ENCODE data around the gene RGS7. TPM values are rescaled to one million over a fixed set of nuclear protein-coding genes. Genes with fewer than 3 reads are reported as not detected.

RGS7 gene
- total RNA-seq, 1 donor from 2014 or later: 1.9 TPM

DNA sequence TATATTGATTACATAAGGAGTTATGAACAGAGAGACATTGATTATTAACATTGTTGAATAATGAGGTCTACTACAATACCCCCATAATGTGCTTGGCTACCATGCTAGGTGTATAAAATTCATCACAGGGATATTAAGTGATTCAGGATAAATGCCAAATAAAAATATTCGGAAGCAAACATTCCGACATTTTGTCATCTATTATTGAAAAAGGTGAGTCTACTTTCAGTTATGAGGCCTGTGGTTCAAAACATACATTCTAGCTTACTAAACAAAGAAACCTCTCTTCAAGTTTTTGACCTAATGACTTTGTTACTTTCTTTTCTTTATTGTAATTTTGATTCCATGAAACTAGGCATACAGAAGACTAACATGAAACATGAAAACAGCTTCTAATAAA lies 554.7 kb downstream of the RGS7 start:
- no peak for TF ChIP-seq CTCF (IDR thresholded peaks at IDR 0.05; ENCODE audit: unreplicated experiment)
- H3K27ac Mint-ChIP-seq: no peak overlapping the region
- no peaks in the 10 kb centered on the region for H3K9me3 Mint-ChIP-seq
- H3K27me3 Mint-ChIP-seq (ENCODE audit: low read depth): peaks cover 21% of the 10 kb centered on the region
- no peak for DNase-seq (ENCODE audit: low spot score in 2 of 2, unreplicated experiment in 2 of 2)
- no peaks in the 10 kb centered on the region for H3K36me3 Mint-ChIP-seq
- no peak overlapping the region for H3K4me3 Mint-ChIP-seq
- peaks cover 2% of the 10 kb centered on the region for H3K4me1 Mint-ChIP-seq

DNA sequence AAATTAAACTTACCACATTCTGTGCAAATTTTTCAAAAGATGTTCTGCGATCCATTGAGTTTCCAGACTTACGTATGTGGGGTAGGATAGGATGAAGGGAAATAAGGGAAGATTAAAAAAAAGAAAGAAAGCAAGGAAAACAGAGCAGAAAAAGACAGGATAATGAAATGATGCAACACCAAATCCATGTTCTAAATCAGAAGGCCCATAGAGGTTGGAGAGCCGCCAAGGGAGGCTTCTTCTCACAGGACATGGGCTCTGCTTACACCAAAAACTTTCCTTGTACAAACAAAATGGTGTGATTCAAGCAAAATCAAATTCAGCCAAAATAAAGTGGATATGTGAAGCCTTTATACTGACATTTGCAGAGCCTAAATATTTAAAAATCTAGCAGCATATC lies 555.6 kb downstream of the RGS7 start:
- no peaks in the 10 kb centered on the region for H3K9me3 Mint-ChIP-seq
- H3K36me3 Mint-ChIP-seq: no peaks in the 10 kb centered on the region
- peaks cover 9% of the 10 kb centered on the region for H3K4me1 Mint-ChIP-seq
- H3K27ac Mint-ChIP-seq: no peak overlapping the region
- H3K27me3 Mint-ChIP-seq (ENCODE audit: low read depth): peaks cover 26% of the 10 kb centered on the region
- TF ChIP-seq CTCF (IDR thresholded peaks at IDR 0.05; ENCODE audit: unreplicated experiment): no peak
- no peak overlapping the region for H3K4me3 Mint-ChIP-seq
- DNase-seq (ENCODE audit: low spot score in 2 of 2, unreplicated experiment in 2 of 2): no peak

DNA sequence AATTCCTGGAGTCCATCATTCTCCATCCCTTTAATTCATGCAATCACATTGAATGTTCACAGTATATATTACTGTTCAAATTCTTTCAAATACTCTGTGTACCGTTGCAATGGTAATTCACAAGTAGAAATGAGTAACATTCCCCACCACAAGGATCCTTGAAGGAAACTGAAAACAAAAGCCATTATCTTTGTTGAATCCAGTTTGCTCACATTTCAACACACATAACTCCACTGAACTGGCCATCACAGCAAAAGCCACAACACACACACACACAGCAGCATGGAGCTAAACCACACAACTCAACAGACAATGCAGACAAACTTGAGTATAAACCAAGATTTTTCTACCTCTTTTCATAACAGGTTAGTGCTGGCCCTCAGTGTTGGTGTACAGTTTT lies 556.7 kb downstream of the RGS7 start:
- TF ChIP-seq CTCF (IDR thresholded peaks at IDR 0.05; ENCODE audit: unreplicated experiment): no peak
- Mint-ChIP-seq H3K36me3 (no peaks in the 10 kb centered on the region), H3K27me3 (ENCODE audit: low read depth) (peaks cover 28% of the 10 kb centered on the region), H3K4me3 (no peak overlapping the region), H3K4me1 (peaks cover 9% of the 10 kb centered on the region), H3K27ac (no peak overlapping the region), H3K9me3 (no peaks in the 10 kb centered on the region)
- DNase-seq (ENCODE audit: low spot score in 2 of 2, unreplicated experiment in 2 of 2): no peak

DNA sequence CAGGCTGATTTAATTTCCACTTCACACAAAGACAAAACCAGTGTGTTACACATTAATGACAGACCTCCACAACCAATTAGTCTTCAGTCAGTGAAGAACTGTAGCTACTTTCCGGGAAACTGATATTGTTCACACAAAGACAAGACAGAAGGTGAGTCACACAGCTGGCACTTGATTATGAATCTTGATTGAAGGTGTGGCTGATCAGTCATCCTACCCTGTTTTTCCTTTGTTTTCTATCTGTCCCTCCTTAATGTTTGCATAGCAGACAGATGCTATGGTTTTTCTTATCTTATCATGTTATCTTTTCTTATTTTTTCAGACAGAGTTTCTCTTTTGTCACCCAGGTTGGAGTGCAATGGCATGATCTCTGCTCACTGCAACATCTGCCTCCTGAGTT lies 560.0 kb downstream of the RGS7 start:
- Mint-ChIP-seq H3K9me3 (no peaks in the 10 kb centered on the region), H3K27me3 (ENCODE audit: low read depth) (peaks cover 31% of the 10 kb centered on the region), H3K4me1 (peaks cover 19% of the 10 kb centered on the region), H3K4me3 (no peak overlapping the region), H3K36me3 (no peaks in the 10 kb centered on the region), H3K27ac (no peak overlapping the region)
- no peak for TF ChIP-seq CTCF (IDR thresholded peaks at IDR 0.05; ENCODE audit: unreplicated experiment)
- DNase-seq (ENCODE audit: low spot score in 2 of 2, unreplicated experiment in 2 of 2): no peak

DNA sequence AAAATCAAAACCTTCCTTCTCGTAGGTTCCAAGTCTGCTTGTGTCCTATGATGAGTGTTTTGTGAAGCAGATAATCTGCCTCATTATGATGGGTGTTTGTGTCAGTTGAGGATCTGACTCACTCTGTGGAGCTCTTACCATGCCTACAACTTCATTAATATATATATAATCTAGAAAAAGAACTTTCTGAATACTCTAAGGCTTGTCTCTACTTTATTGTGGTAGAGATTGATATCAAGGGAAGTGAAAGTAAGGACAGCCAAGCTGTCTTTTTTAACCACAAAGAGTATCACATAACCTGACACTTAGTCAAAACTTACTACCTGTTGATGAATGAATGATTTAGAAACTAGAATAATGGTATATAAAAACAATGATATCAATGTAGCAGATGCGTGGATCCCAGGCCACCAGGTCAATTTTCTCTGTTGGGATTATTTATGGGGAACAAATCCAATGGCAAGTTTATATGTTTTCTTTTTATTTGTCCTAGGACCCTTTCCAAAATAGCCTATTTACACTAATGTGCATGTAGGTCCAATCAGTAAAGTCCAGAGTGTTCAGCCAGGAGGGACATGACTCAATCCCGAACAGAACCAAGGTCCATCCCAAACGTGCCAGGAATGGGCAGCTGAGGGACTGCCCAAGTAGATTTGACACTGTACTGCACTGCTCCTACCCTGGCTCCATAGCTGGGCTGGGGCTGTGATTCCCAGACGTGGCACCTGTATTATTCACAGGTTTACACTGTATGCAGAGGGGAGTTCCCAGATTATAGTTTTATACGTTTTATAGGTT lies 562.8 kb downstream of the RGS7 start:
- no peak for DNase-seq (ENCODE audit: low spot score in 2 of 2, unreplicated experiment in 2 of 2)
- TF ChIP-seq CTCF (IDR thresholded peaks at IDR 0.05; ENCODE audit: unreplicated experiment): no peak
- Mint-ChIP-seq H3K27me3 (ENCODE audit: low read depth) (peaks cover 21% of the 10 kb centered on the region), H3K4me1 (peaks cover 25% of the 10 kb centered on the region), H3K9me3 (peaks cover under 1% of the 10 kb centered on the region), H3K4me3 (no peak overlapping the region), H3K36me3 (no peaks in the 10 kb centered on the region), H3K27ac (no peak overlapping the region)

All from mesothelial cell of epicardium (in vitro differentiated cells).